Measurements from ENCODE around the gene RFX7.

RFX7 gene

DNA sequence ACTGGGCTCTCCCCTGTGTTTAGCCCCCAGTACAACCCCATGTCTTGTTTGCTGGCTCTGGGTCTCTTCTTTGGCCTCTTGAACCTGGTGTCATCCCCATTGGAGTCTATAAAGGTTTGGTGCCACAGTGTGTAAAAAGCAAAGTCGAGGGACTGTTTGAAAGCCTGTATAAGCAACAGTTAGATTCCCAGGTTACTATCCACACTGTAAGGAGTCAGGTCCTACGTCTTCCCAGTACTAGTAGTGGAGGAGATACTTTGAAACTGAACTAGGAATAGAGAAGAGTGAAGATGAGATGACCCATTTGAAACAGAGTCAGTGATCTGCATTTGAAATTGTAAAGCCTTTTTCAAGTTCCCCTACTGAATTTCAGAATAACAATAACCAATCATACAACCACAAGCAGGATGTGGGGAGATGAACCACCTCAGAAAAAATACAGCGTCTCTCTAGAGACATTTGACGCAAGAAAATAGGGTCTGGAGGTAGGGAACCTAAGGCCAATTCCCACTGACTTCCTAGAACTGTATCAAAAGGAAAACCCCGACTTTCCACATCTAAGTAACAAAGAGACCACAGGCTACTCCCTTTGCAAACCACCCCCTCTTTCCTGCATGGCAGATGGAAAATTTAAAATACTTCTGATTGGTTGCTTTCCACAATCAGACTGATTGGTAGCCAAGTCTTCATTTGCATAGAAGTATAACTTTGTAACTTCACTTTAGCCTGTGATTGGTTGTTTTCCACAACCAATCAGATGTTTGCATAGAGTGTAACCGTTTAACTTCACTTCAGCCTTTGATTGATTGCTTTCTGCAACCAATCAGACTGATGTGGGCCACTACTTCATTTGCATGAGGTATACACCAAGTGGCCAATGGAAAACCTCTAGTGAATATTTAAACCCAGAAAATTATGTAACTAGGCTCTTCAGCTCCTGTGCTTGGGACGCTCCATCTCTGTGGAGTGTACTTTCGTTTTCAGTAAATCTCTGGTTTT, 200.4 kb downstream of the RFX7 start:
- peak; percentile 16 for DNase-seq (ENCODE audit: low read depth)
- TF ChIP-seq POLR2A (IDR thresholded peaks at IDR 0.05; ENCODE audit: extremely low read depth, insufficient read length) (no peak), MYC (IDR thresholded peaks at IDR 0.05; ENCODE audit: low read depth, low read length) (no peak)
- TF ChIP-seq, protein P1, sequence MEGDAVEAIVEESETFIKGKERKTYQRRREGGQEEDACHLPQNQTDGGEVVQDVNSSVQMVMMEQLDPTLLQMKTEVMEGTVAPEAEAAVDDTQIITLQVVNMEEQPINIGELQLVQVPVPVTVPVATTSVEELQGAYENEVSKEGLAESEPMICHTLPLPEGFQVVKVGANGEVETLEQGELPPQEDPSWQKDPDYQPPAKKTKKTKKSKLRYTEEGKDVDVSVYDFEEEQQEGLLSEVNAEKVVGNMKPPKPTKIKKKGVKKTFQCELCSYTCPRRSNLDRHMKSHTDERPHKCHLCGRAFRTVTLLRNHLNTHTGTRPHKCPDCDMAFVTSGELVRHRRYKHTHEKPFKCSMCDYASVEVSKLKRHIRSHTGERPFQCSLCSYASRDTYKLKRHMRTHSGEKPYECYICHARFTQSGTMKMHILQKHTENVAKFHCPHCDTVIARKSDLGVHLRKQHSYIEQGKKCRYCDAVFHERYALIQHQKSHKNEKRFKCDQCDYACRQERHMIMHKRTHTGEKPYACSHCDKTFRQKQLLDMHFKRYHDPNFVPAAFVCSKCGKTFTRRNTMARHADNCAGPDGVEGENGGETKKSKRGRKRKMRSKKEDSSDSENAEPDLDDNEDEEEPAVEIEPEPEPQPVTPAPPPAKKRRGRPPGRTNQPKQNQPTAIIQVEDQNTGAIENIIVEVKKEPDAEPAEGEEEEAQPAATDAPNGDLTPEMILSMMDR (IDR thresholded peaks at IDR 0.05; ENCODE audit: low read depth, low read length), result no peak
- TF ChIP-seq, protein P2, sequence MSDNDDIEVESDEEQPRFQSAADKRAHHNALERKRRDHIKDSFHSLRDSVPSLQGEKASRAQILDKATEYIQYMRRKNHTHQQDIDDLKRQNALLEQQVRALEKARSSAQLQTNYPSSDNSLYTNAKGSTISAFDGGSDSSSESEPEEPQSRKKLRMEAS (IDR thresholded peaks at IDR 0.05; ENCODE audit: low read depth, low read length), result no peak
- no peak overlapping the region for H3K4me3 ChIP-seq (ENCODE audit: low read depth, low read length)

DNA sequence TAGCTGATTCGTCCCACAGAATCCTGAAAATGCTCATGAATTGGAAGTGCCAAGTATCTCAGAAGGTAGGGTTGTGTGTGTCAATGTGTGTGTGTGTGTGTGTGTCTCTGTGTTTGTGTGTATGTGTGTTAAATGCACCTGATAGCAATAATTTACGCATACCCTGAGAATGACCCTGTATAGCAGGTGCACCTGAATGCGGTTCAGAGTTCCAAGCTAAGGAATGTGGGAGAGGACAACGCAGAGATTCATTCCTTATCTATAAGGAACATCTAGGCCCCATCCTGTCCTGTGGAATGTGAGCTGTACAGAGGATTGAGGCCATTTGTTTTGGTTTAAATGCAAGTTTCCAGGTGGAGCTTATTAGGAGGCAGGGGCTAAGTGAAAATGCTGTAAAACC, 201.2 kb downstream of the RFX7 start:
- no peak overlapping the region for H3K4me3 ChIP-seq (ENCODE audit: low read depth, low read length)
- no peak for TF ChIP-seq POLR2A (IDR thresholded peaks at IDR 0.05; ENCODE audit: extremely low read depth, insufficient read length)
- TF ChIP-seq, protein P2 (IDR thresholded peaks at IDR 0.05; ENCODE audit: low read depth, low read length), result no peak
- DNase-seq (ENCODE audit: low read depth), result no peak

DNA sequence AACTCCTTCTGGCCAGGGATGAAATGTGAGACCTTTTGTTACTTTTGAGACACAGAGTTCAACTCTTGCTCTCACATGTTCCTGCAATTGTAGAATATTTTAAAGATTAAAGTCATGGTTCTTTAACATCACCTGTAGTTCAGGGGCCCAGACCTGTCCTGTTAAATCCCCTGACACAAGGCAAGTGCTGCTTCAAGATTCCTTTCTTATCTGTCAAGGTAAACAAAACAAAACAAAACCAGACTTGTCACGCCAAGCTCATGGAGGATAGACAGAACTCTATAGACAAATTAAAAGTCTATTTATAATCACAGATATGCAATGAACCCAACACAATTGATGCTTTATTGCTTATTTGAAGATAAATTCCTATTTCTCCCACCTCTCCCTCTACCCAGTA, 201.6 kb downstream of the RFX7 start:
- no peak overlapping the region for H3K4me3 ChIP-seq (ENCODE audit: low read depth, low read length)
- TF ChIP-seq, protein P2 (IDR thresholded peaks at IDR 0.05; ENCODE audit: low read depth, low read length), result no peak
- TF ChIP-seq, protein P1 (IDR thresholded peaks at IDR 0.05; ENCODE audit: low read depth, low read length), result no peak
- TF ChIP-seq POLR2A (IDR thresholded peaks at IDR 0.05; ENCODE audit: extremely low read depth, insufficient read length), result no peak
- no peak for TF ChIP-seq MYC (IDR thresholded peaks at IDR 0.05; ENCODE audit: low read depth, low read length)
- DNase-seq (ENCODE audit: low read depth), result no peak

DNA sequence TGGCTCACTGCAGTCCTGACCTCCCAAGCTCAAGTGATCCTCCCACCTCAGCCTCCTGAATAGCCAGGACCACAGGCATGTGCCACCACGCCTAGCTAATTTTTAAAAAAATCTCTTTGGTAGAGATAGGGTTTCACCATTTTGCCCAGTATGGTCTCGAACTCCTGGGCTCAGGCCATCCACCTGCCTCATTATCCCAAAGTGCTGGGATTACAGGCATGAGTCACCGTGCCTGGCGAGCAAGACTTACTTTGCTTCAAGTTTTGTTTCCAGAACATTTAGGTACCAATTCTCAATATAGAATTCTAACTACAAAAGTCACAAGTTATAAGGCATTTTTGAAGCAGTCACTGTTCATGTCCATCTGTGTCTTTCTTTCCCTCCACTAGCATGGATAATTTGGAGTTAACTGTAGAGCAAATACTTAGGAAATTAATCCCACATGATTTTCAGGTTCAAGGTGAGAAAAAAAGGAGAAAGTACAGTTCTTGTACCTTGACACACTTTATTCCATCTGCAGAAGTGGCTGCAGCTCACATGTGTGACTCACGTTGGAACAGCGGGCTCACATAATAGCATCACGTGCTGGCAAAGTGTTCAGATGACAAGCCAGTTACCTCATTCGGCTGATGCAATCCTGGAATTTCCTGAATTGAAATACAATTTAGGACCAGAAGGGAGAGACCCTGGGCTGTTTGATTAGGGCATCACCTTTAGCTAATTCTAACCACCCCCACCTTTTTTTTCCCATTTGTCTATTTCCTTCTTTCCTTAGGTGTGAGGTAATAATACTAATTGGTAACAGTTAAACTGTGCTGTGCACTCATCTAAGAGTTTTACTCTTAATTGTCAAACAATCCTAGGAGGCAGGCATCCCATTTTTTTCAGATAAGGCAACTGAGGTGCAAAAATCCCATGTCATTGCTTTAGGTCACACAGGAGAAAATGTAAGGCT, 203.3 kb downstream of the RFX7 start:
- peak; percentile 27 for DNase-seq (ENCODE audit: low read depth)
- H3K4me3 ChIP-seq (ENCODE audit: low read depth, low read length), result no peak overlapping the region
- TF ChIP-seq POLR2A (IDR thresholded peaks at IDR 0.05; ENCODE audit: extremely low read depth, insufficient read length) (no peak), MYC (IDR thresholded peaks at IDR 0.05; ENCODE audit: low read depth, low read length) (no peak)
- TF ChIP-seq, protein P2 (IDR thresholded peaks at IDR 0.05; ENCODE audit: low read depth, low read length), result peak; percentile 85
- TF ChIP-seq, protein P1 (IDR thresholded peaks at IDR 0.05; ENCODE audit: low read depth, low read length), result no peak

DNA sequence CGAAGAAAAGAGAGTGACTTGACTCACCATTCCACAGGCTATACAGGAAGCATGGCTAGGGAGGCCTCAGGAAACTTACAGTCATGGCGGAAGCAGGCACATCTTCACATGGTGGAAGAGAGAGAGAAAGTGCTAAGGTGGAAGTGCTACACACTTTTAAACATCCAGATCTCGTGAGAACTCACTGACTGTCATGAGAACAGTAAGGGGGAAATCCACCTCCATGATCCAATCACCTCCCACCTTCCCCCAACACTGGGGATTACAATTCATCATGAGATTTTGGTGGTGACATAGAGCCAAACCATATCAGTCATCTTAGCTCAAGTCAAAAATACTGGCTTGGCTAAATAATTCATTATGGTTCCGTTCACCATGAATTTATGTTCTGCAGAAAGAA, 205.0 kb downstream of the RFX7 start:
- TF ChIP-seq, protein P2 (IDR thresholded peaks at IDR 0.05; ENCODE audit: low read depth, low read length), result no peak
- TF ChIP-seq POLR2A (IDR thresholded peaks at IDR 0.05; ENCODE audit: extremely low read depth, insufficient read length), result no peak
- no peak for TF ChIP-seq MYC (IDR thresholded peaks at IDR 0.05; ENCODE audit: low read depth, low read length)
- TF ChIP-seq, protein P1 (IDR thresholded peaks at IDR 0.05; ENCODE audit: low read depth, low read length), result no peak
- no peak for DNase-seq (ENCODE audit: low read depth)
- no peak overlapping the region for H3K4me3 ChIP-seq (ENCODE audit: low read depth, low read length)

Measured in NB4 (cell line).